HL-60 (cell line): ENCODE data around the gene KIAA1549.

Source experiments
- DNase-seq, 2 experiments: peaks; one replicate each; pipeline ENCODE4 v3.0.0-alpha.2; 2010 to 2020; ENCODE audit warnings: low read depth in 1 of 2, low spot score in 1 of 2
- H3K27ac ChIP-seq: fragments of 250-450 bp; sonication (Bioruptor Pico); replicated peaks from 2 replicates; pipeline ENCODE4 v1.5.1; 2020; ENCODE audit warnings: mild to moderate bottlenecking, moderate library complexity
- H3K27me3 ChIP-seq: fragments of 250-450 bp; sonication (Bioruptor Pico); 2 replicates; pipeline ENCODE4 v1.5.1; 2021; ENCODE audit warnings: mild to moderate bottlenecking, moderate library complexity; ENCODE audit not compliant: insufficient read depth, poor library complexity, severe bottlenecking
- H3K4me3 ChIP-seq: replicated peaks from 2 replicates; pipeline ENCODE4 v1.5.1; 2011; ENCODE audit warnings: mild to moderate bottlenecking, control low read depth, low read length; ENCODE audit not compliant: insufficient read depth
- CTCF ChIP-seq: IDR thresholded peaks from one replicate; pipeline ENCODE4 v1.5.1; 2011; ENCODE audit warnings: low read length, control low read depth, inconsistent platforms; ENCODE audit not compliant: insufficient read depth
- GABPA ChIP-seq: IDR thresholded peaks from 2 replicates; pipeline ENCODE4 v1.6.1; 2012; ENCODE audit warnings: low read depth
- POLR2AphosphoS5 ChIP-seq: IDR thresholded peaks from 2 replicates; pipeline ENCODE4 v1.6.1; 2012; ENCODE audit warnings: low read depth
- REST ChIP-seq: IDR thresholded peaks from 2 replicates; pipeline ENCODE4 v1.6.1; 2012; ENCODE audit warnings: low read depth; ENCODE audit not compliant: insufficient replicate concordance
- SPI1 ChIP-seq: IDR thresholded peaks from 2 replicates; pipeline ENCODE4 v1.6.1; 2012; ENCODE audit warnings: low read depth, mild to moderate bottlenecking, borderline replicate concordance

Gene KIAA1549

GRCh38 chr7:138837627-138838026 is 143.6 kb downstream of the KIAA1549 start:
- Histone ChIP-seq H3K27me3 (no peaks in the 10 kb centered on the region), H3K27ac (no peak overlapping the region), H3K4me3 (no peak overlapping the region)
- DNase-seq, result no peak
- TF ChIP-seq CTCF (no peak), SPI1 (no peak), POLR2AphosphoS5 (no peak), GABPA (no peak), REST (no peak)

GRCh38 chr7:138835087-138835486 is 146.1 kb downstream of the KIAA1549 start:
- no peak overlapping the region for H3K27ac ChIP-seq
- no peak for TF ChIP-seq SPI1
- no peak for TF ChIP-seq POLR2AphosphoS5
- TF ChIP-seq REST, result no peak
- TF ChIP-seq GABPA, result no peak
- no peak for TF ChIP-seq CTCF
- no peak overlapping the region for H3K4me3 ChIP-seq
- no peaks in the 10 kb centered on the region for H3K27me3 ChIP-seq
- no peak for DNase-seq

- no peak for DNase-seq
- Histone ChIP-seq H3K4me3 (no peak overlapping the region), H3K27me3 (no peaks in the 10 kb centered on the region), H3K27ac (no peak overlapping the region)
- TF ChIP-seq GABPA (no peak), CTCF (no peak), SPI1 (no peak), REST (no peak), POLR2AphosphoS5 (no peak)
Measured at GRCh38 chr7:138834583-138834982, 146.6 kb downstream of the KIAA1549 start.
